Fibroblast of skin of back (primary cell): ENCODE results near the gene FAM163B.
A peak's percentile ranks its signal among the peaks of the same experiment; 100 is the strongest.

ENCODE experiments used
- DNase-seq: peaks from one replicate; pipeline ENCODE4 v3.0.0-alpha.2; 2013

The FAM163B gene

DNA sequence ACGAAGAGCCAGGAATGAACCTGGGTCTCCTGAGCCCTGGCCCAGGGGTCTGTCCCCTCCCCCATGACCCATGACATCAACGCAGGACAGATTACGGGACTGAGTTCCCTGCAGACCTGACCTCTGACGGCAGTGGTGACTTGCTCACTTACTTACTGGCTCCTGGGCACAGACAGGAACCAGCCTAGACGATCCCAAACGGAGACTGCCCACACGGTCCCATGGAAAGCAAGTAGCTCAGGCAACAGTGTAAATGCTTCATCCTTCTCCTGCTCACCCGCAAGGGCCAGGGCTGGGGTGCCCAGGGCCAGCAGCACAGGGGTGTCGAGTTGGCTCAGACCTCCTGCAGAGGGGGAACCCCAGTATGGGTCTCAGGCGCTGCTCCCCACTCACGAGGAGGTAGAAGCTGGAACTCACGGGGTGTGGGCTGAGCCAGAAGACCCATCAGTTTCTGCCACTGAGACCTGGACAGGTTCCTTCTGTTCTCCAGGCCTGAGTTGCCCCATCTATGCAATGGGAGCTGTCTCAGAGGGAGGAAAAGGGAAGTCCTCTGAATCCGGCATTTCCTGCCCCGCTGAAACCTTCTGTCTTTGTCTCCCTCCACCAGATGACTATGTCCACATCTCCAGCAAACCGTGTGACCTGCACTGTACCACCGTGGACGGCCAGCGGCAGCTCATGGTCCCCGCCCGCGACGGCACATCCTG is 69.0 kb downstream of the FAM163B start:
- no peak for DNase-seq

DNA sequence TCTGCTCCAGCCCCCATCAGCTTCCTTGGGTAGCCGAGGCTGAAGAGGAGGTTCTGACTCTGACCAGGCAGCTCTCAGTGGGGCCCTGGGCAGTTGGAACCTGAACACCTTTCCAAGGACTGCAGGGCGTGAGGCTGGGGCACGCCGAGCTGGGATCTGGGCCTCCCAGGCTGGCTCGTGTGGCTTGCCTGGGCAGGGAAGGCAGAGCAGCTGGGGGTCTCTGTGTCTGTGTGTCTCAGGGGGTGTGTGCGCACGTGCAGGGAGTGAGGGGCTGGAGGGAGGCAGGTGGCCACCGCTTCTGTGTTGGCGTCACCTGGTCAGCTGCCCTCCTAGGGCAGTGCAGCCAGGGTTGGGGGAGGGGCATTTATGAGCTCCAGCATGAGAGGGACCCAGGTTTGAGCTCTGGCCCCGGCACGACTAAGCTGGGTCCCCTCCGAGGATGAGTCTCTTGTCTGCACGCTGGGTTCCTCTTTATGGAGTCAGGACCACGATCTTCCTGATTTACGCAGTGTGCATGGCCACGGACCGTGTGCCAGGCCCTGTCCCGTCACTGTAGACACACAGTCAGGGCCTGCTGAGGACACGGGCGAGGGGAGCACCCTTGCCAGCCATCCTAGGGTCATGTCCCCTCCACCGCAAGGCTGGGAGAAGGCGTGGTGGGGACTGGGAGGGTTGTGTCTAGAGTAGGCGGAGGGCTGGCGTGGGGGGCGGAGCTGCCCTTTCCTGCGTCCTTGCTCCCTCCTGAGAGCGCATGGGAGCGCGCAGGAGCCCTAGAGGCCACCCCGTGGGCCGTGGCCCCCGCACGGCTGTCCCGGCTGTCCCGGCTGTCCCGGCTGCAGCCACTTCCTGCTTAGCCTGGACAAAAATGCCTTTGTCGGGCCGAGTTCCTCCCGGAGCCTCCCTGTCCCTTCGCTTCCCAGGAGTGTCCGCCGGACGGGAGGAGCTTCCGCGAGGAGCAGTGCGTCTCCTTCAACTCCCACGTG is 70.0 kb downstream of the FAM163B start:
- no peak for DNase-seq

DNA sequence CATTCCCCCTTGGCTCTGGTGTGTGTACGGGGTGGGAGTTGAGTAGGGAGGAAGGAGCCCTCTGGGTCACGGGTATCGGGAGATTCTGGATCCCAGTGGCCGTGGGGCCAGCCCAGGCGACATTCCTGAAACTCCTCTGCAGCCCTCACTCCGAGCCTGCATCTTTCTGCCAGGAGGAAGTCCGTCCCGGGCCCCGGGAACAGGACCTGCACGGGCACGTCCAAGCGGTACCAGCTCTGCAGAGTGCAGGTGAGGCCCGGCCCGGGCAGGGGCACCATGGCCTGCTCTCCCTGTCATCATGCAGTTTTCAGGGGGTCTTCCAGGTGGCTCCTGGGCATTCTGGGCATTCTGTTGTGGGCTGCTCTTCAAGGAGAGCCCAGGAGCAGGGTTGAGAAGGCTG is 71.0 kb downstream of the FAM163B start:
- DNase-seq = no peak

DNA sequence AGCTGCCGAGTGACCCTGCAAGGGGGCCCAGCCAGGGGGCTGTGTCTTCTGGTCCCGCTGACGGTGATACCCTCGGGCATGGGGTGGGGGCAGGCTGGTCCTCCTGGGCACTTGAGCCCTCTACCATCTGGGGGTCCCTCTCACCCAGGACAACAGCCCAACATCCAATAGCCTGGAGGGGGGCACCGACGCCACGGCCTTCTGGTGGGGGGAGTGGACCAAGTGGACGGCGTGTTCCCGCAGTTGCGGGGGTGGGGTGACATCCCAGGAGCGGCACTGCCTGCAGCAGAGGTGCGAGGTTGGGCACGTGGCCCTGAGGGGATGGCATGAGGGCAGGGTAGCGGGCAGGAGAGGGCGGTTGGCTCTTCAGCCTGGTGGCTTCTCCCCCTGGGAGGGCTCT is 71.9 kb downstream of the FAM163B start:
- DNase-seq = no peak

DNA sequence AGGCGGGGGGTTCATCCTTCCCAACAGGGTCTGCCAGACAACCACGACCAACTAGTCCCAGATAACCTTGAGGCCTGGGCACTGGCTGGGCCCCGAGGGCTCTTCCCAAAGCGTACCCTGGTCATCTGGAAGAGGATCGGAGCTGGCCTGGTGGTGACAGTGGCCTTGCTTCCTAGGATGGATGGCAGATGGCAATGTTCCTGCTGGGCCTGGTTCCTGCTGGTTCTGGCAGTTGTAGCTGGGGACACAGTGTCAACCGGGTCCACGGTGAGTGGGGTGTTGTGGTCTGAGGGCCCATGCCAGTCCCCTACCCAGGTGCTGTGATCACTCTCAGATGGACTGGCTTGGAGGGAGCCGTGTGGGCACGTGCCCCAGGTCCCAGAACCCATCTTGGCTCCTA is 72.7 kb downstream of the FAM163B start:
- DNase-seq = no peak

DNA sequence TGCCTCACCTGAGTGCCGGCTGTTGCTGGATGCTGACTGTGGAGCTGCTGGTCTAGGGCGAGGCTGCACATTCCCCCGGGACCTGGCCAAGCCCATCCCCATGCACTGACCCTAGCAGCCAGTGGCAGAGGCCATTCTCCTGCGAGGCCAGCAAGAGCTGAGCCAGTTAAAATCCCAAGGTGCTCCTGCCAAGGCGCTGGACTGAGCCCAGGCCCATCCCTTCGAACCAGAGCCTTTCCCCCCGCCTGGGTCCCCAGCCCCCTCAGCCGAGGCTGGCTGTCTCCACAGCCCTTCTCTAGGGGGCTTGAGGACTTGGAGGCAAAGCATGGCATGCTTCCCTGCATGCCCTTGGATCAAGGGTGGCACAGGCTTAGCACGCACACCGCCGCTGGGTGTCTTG is 73.1 kb downstream of the FAM163B start:
- DNase-seq = no peak

DNA sequence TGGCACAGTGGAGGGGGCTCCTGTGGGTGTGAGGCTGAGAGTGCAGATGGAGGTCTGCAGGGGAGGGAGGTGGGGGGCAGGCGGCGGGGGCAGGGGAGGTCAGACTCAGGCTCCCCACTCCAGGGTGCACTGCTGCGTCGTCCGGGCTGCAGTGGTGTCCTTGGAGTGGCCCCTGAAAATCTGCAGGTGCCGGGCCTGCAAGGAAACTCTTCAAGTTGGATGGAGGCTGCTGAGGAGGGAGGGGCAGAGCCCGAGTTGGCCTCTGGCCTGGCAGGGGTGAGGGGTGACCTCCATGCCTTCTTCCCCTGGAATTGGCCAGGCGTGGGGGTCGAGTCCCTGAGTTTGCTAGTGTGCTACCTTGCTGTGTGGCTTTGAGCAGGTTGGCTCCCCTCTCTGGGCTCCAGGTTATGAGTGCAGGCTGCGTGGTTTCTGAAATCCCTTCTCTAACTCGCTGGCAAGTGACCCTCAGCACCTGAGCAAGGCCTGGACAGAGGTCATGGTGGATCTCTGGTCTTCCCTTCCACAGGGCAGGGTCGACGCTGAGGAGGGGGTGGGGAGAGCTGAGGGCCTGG is 73.8 kb downstream of the FAM163B start:
- no peak for DNase-seq

DNA sequence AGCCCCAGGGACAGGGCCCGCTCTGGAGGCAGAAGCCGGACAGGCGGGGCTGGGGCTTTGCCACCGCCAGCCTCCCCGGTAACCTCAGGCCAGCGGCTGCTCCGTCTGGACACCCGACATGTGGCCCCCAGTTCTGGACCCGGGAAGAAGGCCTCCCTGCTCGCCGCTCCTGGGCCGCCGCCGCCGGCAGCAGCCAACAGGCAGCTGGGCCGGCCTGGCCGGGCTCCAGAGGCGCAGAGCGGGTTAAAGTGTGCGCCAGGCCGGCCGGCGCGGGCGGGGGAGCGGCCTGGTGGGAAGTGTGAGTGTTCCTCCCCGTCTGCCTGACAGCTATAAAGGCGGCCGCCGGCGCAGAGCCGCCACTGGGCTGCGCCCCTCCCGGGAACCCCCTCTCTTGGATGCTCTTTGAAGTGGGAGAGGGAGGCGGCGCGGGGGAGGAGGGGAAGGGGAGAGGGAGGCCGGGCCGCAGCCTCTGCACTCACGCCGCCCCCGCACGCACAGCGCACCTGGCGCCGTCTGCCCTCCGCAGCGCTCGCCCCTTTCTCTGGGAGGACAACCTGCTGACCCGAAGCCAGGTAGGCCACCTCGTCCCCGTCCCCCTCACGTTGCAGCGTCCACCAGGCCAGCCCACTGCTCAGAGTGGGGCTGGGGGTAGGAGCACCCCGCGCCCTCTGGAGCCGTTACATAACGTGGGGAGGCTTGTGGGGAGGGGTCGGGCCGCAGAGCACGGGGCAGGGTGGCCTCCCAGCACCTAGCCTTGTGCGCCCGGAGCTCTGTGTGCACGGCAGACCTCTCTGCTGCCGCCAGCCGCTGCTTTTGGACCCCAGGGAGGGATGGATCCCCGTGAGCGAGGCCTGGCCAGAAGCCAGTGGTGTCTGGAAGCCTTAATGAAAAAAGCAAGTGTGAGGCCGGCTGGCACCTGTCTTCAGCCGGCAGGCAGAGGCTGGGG is 74.6 kb downstream of the FAM163B start, which contains the start of gene ADAMTSL2:
TSS of gene ADAMTSL2 (plus strand) at position 359 of the 946 bp plus-strand sequence. CDS start 2,009 bp downstream, outside the sequence.
- peak; percentile 26 for DNase-seq

DNA sequence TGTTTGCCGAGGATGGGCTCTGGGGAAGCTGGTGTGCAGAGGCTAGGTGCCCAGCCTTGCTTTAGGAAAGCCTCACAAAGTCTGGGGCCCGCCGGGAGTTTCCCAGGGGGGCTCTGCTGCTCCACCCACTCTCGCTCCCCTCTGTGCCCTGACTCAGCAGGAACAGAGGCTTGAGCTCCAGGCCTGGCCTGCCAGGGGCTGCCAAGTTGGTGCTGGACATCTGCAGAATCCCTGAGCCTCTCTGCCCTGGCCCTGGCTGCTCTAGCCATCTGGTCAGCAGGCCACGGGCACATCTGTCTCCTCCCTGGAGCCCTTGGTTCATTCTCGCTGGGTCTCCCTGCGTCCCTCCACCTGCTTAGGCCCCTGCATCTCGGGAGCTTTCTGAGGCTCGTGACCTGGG is 75.3 kb downstream of the FAM163B start:
- no peak for DNase-seq

DNA sequence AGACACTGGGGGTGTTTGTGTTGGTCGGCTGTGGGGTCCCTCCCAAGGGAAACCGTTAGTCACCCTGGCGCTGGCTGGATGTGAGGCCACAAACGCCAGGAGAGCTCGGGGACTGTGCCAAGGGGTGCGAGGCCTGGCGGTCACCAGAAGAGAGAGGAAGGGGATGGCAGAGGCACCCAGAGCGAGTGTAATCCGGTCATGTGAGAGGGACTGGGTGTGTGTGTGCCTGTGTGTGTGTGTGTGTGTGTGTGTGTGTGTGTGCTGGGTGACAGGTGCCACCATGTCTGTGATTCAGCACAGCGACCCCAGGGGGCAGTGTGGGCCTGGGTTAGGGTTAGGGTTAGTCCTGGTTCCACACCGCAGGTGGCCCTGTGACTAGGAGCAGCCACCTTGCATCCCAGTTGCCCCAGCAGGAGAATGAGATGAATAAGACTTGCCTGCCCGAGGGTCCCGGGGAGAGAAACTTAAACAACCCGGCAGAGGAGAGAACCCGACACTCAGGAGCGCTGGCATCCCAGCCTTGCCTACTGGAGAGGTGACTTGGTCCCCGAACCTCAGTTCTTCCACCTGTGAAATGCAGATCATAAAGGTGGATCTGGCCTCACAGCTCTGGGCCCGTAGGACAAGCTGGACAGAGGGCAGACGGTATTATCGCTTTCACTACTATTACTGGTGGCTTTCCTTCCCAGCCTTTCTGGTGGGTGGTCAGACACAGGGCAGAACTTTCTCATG is 76.1 kb downstream of the FAM163B start:
- DNase-seq = peak; percentile 30

DNA sequence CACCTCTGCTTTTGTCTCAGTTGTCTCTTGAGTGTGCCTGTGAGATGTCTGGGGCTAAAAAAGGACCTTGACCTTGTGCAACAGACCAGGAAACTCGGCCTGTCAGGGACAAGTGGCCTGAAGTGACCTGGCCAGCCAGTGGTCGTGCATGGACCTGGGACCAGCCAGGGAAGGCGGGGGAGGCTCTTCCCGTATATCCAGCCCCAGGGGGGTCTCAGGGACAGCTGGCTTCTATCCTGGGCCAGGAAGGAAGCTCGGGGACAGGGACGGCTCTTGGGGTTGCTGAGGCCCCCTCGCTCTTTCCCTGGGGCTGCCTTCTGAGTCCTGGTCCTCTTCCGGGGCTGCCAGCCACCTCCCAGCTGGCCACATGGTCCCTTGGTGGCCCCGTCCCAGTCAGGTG is 77.9 kb downstream of the FAM163B start:
- no peak for DNase-seq

DNA sequence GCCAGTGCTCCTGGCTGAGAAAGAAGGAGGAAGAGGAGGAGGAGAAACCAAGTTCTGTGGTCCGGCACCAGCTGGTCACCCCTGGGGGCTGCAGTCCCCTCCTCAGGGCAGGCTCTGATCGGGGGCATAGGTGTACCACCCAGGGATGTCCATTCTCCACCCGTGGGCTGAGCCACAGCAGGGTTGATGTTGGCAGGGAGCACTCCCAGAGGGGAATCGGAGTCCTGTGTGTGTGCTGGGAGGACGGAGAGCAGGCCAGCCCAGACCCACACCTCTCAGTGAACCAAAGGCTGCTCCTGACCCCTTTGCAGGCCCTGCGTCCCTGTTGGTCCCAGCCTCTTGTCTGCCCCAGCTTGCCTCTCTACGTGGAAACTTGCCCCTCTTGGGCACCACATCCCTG is 79.3 kb downstream of the FAM163B start:
- no peak for DNase-seq

DNA sequence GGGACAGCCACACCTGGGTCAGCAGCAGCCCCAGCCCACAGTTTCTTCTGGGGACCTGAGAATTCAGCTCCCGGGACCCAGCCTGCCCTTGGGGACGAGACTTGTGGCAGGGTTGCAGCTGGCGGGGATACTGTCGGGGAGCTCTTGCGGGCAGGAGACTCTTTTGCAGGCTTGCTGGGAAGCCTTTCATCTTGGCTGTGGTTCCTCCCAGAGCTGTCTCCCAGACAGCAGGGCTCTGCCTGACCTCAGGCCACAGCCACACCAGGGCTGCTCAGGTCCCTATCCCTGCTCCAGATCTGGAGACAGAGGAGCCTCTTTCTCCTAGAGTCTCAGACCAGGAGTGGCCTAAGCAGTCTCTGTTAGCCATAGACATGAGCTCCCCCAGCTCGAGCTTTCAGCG is 79.7 kb downstream of the FAM163B start:
- DNase-seq = no peak

DNA sequence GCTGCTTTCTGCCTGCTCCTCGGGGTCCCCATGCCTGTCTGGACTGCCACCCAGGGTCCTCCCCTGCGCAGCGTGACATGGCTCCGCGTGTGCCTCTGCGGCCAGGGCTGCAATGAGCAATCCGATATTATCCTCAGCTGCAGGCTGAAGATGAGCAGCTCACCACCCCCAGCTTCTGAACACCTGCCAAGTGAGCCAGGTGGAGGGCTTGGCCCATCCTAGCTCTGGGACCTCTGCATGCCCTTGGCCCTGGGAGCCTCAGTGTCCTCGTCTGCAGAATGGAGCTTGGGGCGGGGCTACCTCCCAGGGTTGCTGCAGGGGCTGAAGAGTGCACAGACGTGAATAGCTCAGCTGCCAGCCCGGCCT is 80.3 kb downstream of the FAM163B start:
- DNase-seq = no peak

DNA sequence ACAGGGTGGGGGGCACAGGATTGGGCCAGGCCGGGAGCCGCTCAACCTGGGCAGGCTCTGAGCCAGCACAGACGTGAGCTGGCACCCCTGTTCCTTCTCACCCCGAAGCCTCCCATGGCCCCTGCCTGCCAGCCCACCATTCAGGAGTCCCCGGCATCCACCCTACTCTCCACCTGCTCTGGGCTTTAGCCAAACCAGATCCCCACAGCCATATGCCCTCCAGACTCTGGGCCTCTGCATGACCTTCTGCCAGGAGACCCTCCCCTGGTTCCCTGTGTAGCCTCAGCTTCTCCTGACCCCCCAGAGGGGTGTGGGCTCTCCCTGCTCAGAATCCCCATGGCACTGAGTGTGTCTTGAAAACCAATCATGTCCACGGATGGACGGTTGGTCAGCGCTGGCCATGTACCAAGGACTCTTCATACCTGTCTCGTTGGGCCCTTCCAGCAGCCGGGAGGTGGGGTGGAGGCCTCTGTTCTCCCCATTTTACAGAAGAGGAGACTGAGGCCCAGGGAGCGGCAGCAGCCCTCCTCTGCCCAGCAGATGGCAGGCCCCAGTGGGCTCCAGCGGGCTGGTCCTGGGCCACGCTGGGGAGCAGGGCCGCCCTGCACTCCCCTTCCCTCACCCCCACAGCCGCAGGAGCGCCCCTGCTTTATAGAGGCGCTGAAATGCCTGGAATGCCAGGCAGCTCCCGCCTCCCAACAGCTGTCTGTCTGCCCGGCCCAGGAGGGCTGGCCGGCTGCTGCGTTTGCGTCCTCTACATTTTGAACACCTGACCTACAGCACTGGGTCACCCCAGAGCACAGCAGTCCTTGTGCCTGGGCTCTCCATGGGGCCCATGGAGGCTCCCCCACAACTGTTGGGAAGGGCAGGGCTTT is 81.0 kb downstream of the FAM163B start:
- DNase-seq = no peak

DNA sequence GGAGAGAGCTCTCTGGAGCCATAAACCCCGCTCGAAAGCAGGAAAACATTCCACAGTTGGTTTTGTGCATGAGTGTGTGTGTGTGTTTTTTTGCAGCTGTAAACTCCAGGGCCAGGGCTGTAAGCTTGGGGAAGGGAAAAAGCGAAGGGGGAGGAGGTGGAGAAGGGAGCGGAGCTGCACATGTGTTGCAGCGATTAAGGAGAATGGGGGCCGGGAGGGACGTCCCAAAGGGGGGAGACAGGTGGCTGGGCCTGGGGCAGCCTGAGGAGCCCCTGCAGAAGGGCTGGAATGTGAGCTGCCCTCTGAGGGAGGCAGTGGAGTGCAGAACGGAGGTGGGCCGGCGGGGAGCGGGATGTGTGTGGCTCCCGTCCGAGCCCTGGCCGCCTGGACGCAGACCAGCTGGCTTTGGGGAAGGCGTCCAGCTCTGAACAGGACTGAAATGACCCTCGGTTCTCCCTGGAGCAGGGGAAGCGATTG is 81.7 kb downstream of the FAM163B start:
- no peak for DNase-seq
